Caco-2 (cell line): Measurements from ENCODE around the gene ZNF275. TPM values are rescaled to one million over a fixed set of nuclear protein-coding genes. Genes with fewer than 3 reads are reported as not detected.

Experiments
- BruUV-seq: library from RNA; stranded (reverse); fragments of 400-500 nt; replicated peaks from 2 replicates; lab custom pipeline; 2021; lab: Mats Ljungman, UMichigan
- CTCF ChIA-PET: fragments of 300-600 bp; sonication (Branson Sonifier 250); formaldehyde crosslinking; loops from one replicate; lab custom pipeline; 2022; ENCODE audit warnings: antibody characterized with exemption; lab: Charles Lee
- POLR2A ChIA-PET: fragments of 300-600 bp; sonication (Branson Sonifier 250); formaldehyde crosslinking; loops from one replicate; lab custom pipeline; 2022; ENCODE audit warnings: antibody characterized with exemption; lab: Charles Lee
- DNase-seq, 2 experiments: peaks; one replicate each; pipeline versions ENCODE4 v3.0.0 to v3.0.0-alpha.2; 2020 to 2022
- H3K27me3 ChIP-seq: replicated peaks from 2 replicates; pipeline ENCODE4 v1.6.0; 2011; ENCODE audit warnings: low read length; ENCODE audit not compliant: control insufficient read depth, insufficient read depth
- H3K36me3 ChIP-seq: 2 replicates; pipeline ENCODE4 v1.5.1; 2011; ENCODE audit warnings: low read length; ENCODE audit not compliant: control insufficient read depth, insufficient read depth
- H3K4me1 ChIP-seq: fragments of 250-450 bp; sonication (Bioruptor Pico); 2 replicates; pipeline ENCODE4 v1.5.1; 2020; ENCODE audit warnings: mild to moderate bottlenecking
- H3K4me3 ChIP-seq: 2 replicates; pipeline ENCODE4 v1.5.1; 2011; ENCODE audit warnings: low read depth, mild to moderate bottlenecking, control low read depth, low read length
- H3K9me3 ChIP-seq: fragments of 250-450 bp; sonication (Bioruptor Pico); 2 replicates; pipeline ENCODE4 v1.5.1; 2020; ENCODE audit warnings: mild to moderate bottlenecking, moderate library complexity
- H3K27ac Mint-ChIP-seq: one replicate; pipeline ENCODE4 v1.8.0; 2022; ENCODE audit warnings: mixed read lengths; ENCODE audit not compliant: unreplicated experiment
- H3K27me3 Mint-ChIP-seq: one replicate; pipeline ENCODE4 v1.8.0; 2022; ENCODE audit warnings: mixed read lengths; ENCODE audit not compliant: insufficient read depth, unreplicated experiment
- H3K36me3 Mint-ChIP-seq: one replicate; pipeline ENCODE4 v1.8.0; 2022; ENCODE audit warnings: mild to moderate bottlenecking, mixed read lengths; ENCODE audit not compliant: insufficient read depth, unreplicated experiment
- H3K4me1 Mint-ChIP-seq: one replicate; pipeline ENCODE4 v1.8.0; 2022; ENCODE audit warnings: low read depth, mixed read lengths; ENCODE audit not compliant: unreplicated experiment
- H3K4me3 Mint-ChIP-seq: one replicate; pipeline ENCODE4 v1.8.0; 2022; ENCODE audit warnings: mild to moderate bottlenecking, moderate library complexity, mixed read lengths; ENCODE audit not compliant: unreplicated experiment
- H3K9me3 Mint-ChIP-seq: one replicate; pipeline ENCODE4 v1.8.0; 2022; ENCODE audit warnings: mixed read lengths; ENCODE audit not compliant: unreplicated experiment
- intact Hi-C: fragments of 100-400 bp; cut with micrococcal nuclease; formaldehyde crosslinking; loops from one replicate; pipeline ENCODE4 v1.10.0; 2022; ENCODE audit not compliant: unreplicated experiment
- total RNA-seq: library from RNA; stranded (reverse); gene quantifications from 2 replicates; pipeline ENCODE4 v1.2.3, GENCODE V29; 2022
- TF ChIP-seq, protein P1 (sequence below), 2 experiments: fragments of 200-600 bp in 1 of 2; IDR thresholded peaks; 1 replicate in 1 of 2; 2 replicates in 1 of 2; pipeline versions ENCODE4 v1.5.1 to v1.8.0; 2011 to 2022; ENCODE audit warnings: antibody characterized with exemption in 1 of 2, control low read depth in 1 of 2, inconsistent platforms in 1 of 2, low read depth in 1 of 2, low read length in 1 of 2, mild to moderate bottlenecking in 1 of 2, moderate library complexity in 1 of 2; ENCODE audit not compliant: insufficient read depth in 1 of 2, severe bottlenecking in 1 of 2, unreplicated experiment in 1 of 2

The ZNF275 gene
- total RNA-seq, 1 experiment from 2014 or later = 5.6 TPM

DNA sequence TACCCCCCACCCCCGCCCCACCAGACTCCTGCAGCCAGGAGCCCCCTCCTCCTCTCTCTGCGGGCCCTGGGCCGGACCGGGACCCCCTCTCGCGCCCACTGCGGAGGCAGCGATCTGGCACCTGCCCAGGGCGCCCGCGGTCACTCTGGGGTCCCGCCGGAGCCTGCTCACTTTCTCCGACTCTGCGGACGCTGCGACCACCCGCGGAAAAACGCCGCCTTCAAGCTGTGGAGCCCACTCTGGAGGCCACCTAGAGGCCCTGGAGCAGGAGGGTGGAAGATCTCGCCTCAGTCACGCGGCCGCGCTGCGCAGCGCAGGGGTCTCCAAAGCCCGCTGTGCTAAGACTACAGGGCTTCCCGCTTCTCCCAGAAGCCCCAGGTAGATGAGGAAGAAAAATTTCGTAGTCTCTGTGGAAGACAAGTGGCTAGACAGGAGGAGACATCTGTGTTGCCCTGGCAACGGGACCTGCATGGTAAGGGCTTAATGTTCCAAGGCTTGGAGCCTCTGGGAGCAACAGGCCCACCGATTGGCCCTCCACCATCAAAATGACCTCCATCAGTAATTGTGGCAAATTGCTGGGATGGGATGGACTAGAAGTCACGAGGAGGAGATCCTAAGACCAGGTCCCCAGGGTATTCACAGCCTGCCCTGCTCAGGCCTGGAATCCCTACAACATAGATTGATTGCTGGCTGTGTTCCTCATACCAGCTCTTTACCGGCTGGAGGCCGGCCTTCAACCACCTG is 12.4 kb upstream of the ZNF275 start, which contains the start of gene PNMA6F:
Gene PNMA6F (minus strand): TSS at position 387 of the 744 bp plus-strand sequence. CDS start 1,093 bp downstream, outside the sequence.
- Mint-ChIP-seq H3K27ac (no peak within 1 kb of the TSS), H3K36me3 (no peaks in the 10 kb centered on the region), H3K27me3 (peaks cover 5% of the 10 kb centered on the region), H3K4me3 (no peak within 1 kb of the TSS), H3K4me1 (no peaks in the 10 kb centered on the region), H3K9me3 (no peaks in the 10 kb centered on the region)
- Histone ChIP-seq H3K36me3 (no peaks in the 10 kb centered on the region), H3K27me3 (no peaks in the 10 kb centered on the region), H3K4me1 (no peaks in the 10 kb centered on the region), H3K9me3 (no peaks in the 10 kb centered on the region), H3K4me3 (no peak within 1 kb of the TSS)
- intact Hi-C loops = no loop called here
- TF ChIP-seq, protein P1, sequence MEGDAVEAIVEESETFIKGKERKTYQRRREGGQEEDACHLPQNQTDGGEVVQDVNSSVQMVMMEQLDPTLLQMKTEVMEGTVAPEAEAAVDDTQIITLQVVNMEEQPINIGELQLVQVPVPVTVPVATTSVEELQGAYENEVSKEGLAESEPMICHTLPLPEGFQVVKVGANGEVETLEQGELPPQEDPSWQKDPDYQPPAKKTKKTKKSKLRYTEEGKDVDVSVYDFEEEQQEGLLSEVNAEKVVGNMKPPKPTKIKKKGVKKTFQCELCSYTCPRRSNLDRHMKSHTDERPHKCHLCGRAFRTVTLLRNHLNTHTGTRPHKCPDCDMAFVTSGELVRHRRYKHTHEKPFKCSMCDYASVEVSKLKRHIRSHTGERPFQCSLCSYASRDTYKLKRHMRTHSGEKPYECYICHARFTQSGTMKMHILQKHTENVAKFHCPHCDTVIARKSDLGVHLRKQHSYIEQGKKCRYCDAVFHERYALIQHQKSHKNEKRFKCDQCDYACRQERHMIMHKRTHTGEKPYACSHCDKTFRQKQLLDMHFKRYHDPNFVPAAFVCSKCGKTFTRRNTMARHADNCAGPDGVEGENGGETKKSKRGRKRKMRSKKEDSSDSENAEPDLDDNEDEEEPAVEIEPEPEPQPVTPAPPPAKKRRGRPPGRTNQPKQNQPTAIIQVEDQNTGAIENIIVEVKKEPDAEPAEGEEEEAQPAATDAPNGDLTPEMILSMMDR (IDR thresholded peaks at IDR 0.05; ENCODE audit: insufficient read depth in 1 of 2, low read depth in 1 of 2, low read length in 1 of 2, severe bottlenecking in 1 of 2, unreplicated experiment in 1 of 2) = no peak
- POLR2A ChIA-PET = no interaction called here
- CTCF ChIA-PET = no interaction called here
- DNase-seq = no peak
- no TSS peak for BruUV-seq

DNA sequence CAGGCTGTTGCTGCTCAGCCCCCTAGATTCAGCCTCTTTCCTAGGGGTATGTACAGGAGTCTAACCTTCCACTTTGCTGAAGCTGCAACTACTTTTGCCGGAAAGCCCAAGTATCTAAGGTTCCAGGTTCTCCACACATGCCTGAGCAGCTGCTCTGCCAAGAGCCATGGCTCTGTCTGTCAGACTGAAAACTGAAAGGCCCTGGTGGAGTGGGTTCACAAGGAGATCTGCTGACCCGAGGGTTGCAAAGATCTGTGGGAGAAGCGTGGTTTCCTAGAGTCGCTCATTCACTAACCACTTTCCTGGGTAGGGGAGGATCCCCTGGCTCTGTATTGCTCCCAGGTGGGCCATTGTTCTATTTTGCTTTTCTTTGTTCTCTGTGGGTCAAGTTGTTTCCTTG is 6.4 kb upstream of the ZNF275 start:
- no peak overlapping the region for H3K4me3 Mint-ChIP-seq
- POLR2A ChIA-PET = no interaction called here
- no peak overlapping the region for H3K4me3 ChIP-seq
- H3K27me3 ChIP-seq = no peaks in the 10 kb centered on the region
- no peak overlapping the region for H3K27ac Mint-ChIP-seq
- no peaks in the 10 kb centered on the region for H3K9me3 Mint-ChIP-seq
- H3K27me3 Mint-ChIP-seq = peaks cover 9% of the 10 kb centered on the region
- TF ChIP-seq, protein P1 (IDR thresholded peaks at IDR 0.05; ENCODE audit: insufficient read depth in 1 of 2, low read depth in 1 of 2, low read length in 1 of 2, severe bottlenecking in 1 of 2, unreplicated experiment in 1 of 2) = no peak
- no peaks in the 10 kb centered on the region for H3K9me3 ChIP-seq
- no peaks in the 10 kb centered on the region for H3K4me1 ChIP-seq
- no peak for DNase-seq
- CTCF ChIA-PET = no interaction called here
- H3K36me3 Mint-ChIP-seq = peaks cover 4% of the 10 kb centered on the region
- no peaks in the 10 kb centered on the region for H3K36me3 ChIP-seq
- no peaks in the 10 kb centered on the region for H3K4me1 Mint-ChIP-seq
- no TSS peak for BruUV-seq
- intact Hi-C loops = no loop called here

DNA sequence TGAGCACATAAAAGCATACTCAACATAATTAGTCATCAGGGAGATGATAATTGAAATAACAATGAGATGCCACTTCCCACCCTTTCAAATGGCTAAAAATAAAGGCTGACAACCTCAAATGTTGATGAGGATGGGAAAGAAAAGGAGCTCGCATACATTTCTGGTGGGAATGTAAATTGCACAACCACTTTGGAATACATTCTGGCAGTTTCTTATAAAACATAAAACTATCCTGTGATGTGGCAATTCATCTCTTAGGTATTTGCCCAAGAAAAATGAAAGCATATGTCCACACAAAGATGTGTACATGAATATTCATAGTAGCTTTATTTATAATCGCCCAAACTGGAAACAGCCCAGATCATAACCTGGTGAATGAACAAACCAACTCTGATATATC is 687 bp upstream of the ZNF275 start:
- no peak for DNase-seq
- H3K4me3 Mint-ChIP-seq = peak overlapping the region; percentile 75
- H3K27ac Mint-ChIP-seq = no peak overlapping the region
- no peaks in the 10 kb centered on the region for H3K9me3 ChIP-seq
- H3K4me1 Mint-ChIP-seq = no peaks in the 10 kb centered on the region
- no peaks in the 10 kb centered on the region for H3K4me1 ChIP-seq
- BruUV-seq = no TSS peak
- H3K27me3 Mint-ChIP-seq = peaks cover 4% of the 10 kb centered on the region
- H3K27me3 ChIP-seq = no peaks in the 10 kb centered on the region
- H3K36me3 ChIP-seq = no peaks in the 10 kb centered on the region
- ChIA-PET CTCF (no interaction called here), POLR2A (no interaction called here)
- no peaks in the 10 kb centered on the region for H3K9me3 Mint-ChIP-seq
- no peak overlapping the region for H3K4me3 ChIP-seq
- H3K36me3 Mint-ChIP-seq = peaks cover 3% of the 10 kb centered on the region
- intact Hi-C loops = no loop called here
- TF ChIP-seq, protein P1 (IDR thresholded peaks at IDR 0.05; ENCODE audit: insufficient read depth in 1 of 2, low read depth in 1 of 2, low read length in 1 of 2, severe bottlenecking in 1 of 2, unreplicated experiment in 1 of 2) = no peak
